GM18858 (cell line): Measurements from ENCODE around the gene MYBBP1A.
"Not testable (repeated sequence)": the region's sequence is repeated elsewhere in the genome, so short reads cannot be mapped to it uniquely, and the experiment has no call there.

ENCODE experiments used
- ATAC-seq: cut with Tn5 transposase; IDR thresholded peaks from one replicate; pipeline ENCODE4 v1.9.1; 2021; ENCODE audit not compliant: unreplicated experiment

MYBBP1A gene, protein sequence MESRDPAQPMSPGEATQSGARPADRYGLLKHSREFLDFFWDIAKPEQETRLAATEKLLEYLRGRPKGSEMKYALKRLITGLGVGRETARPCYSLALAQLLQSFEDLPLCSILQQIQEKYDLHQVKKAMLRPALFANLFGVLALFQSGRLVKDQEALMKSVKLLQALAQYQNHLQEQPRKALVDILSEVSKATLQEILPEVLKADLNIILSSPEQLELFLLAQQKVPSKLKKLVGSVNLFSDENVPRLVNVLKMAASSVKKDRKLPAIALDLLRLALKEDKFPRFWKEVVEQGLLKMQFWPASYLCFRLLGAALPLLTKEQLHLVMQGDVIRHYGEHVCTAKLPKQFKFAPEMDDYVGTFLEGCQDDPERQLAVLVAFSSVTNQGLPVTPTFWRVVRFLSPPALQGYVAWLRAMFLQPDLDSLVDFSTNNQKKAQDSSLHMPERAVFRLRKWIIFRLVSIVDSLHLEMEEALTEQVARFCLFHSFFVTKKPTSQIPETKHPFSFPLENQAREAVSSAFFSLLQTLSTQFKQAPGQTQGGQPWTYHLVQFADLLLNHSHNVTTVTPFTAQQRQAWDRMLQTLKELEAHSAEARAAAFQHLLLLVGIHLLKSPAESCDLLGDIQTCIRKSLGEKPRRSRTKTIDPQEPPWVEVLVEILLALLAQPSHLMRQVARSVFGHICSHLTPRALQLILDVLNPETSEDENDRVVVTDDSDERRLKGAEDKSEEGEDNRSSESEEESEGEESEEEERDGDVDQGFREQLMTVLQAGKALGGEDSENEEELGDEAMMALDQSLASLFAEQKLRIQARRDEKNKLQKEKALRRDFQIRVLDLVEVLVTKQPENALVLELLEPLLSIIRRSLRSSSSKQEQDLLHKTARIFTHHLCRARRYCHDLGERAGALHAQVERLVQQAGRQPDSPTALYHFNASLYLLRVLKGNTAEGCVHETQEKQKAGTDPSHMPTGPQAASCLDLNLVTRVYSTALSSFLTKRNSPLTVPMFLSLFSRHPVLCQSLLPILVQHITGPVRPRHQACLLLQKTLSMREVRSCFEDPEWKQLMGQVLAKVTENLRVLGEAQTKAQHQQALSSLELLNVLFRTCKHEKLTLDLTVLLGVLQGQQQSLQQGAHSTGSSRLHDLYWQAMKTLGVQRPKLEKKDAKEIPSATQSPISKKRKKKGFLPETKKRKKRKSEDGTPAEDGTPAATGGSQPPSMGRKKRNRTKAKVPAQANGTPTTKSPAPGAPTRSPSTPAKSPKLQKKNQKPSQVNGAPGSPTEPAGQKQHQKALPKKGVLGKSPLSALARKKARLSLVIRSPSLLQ (N-terminal part only)

GRCh38 chr17:4554997-4555799 lies at the start of gene MYBBP1A:
TSS of gene MYBBP1A (minus strand) at chr17:4555384. CDS start at chr17:4555324, 60 bp downstream.
- peak; percentile 57 for ATAC-seq

DNA sequence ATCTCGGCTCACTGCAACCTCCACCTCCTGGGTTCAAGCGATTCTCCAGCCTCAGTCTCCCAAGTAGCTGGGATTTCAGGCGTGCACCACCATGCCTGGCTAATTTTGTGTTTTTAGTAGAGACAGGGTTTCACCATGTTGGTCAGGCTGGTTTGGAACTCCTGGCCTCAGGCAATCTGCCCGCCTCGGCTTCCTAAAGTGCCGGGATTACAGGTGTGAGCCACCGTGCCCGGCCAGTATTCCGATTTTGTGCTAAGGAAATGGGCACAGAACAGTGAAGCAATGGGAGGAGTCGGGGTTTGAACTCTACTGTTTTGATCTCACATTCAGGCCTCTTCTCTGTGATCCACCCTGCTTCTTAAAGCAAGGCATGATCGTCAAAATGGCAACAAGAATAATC lies 49.6 kb upstream of the MYBBP1A start:
- ATAC-seq: not testable (repeated sequence)

GRCh38 chr17:4604111-4604644 lies 49.0 kb upstream of the MYBBP1A start:
- ATAC-seq: no peak

GRCh38 chr17:4602041-4602440 lies 46.9 kb upstream of the MYBBP1A start:
- ATAC-seq: no peak

DNA sequence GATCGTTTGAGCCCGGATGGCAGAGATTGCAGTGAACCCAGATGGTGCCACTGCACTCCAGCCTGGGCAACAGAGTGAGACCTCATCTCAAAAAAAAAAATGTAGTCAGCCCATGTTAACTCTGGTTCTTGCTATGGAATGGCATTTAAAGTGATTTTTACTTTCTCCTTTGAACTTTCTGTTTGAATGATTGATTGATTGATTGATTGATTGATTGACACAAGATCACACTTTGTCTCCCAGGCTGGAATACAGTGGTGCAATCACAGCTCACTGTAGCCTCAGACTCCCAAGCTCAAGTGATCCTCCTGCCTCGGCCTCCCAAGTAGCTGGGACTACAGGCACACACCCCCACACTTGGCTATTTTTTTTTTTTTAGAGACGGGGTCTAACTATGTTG lies 46.1 kb upstream of the MYBBP1A start:
- ATAC-seq: no peak

- ATAC-seq: no peak
These were observed 45.4 kb upstream of the MYBBP1A start for GRCh38 chr17:4600563-4600962.

- no peak for ATAC-seq
These were observed 44.5 kb upstream of the MYBBP1A start for GRCh38 chr17:4599505-4600281.

DNA sequence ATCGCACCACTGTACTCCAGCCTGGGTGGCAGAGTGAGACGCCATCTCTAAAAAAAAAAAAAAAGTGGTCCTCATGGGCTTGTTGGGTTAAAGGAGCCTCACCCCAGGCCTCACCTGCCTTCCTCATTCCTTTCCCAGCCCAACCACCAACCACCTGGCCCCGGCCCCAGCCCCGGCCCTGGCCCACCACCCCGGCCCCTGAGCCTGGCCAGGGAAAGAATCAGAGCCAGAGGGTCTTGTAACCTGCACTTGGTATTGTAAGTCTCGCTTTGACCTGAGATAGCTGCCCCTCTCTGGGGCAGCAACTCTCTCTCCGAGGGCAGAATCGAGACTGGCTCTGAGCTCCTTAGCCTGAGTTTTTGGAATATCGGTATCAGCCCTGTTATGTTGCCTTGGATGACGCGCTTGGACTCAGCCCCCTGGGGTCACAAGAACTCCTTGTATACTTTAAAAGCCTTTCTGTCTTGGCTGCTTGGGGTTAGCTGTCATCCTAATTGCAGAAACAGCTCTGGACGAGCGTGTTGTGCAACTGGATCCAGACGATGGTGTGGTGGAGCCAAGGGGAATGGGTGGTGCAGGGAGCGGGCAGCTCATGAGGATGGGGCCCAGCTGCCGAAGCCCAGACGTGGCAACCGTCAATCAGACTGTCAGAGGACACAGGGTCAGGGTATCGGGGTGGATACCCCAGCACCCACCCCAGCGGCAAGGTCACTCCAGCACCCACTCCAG lies 43.8 kb upstream of the MYBBP1A start:
- ATAC-seq: no peak

DNA sequence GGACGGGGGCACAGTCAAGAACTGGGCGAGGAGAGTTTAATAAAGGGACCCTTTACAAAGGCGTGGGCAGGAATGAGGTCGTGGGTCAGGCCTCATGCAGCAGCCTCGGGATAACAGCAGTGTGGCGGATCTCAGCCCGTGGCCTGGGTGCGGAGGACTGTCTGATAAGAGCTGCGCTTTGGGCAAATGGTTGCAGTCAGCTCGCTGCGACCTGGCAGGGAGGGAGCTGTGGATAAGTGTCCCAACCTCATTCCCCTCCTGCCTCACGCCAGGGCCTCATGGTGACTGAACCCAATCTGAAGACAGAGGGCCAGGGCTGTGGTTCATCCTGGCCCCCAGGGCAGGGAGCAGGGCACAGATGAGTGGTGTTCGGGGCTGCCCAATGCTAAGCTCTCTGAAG lies 42.8 kb upstream of the MYBBP1A start:
- ATAC-seq: no peak

GRCh38 chr17:4596636-4597380 lies 41.6 kb upstream of the MYBBP1A start:
- ATAC-seq: no peak

- not testable (repeated sequence) for ATAC-seq
These were observed 40.6 kb upstream of the MYBBP1A start for GRCh38 chr17:4595685-4596342.

GRCh38 chr17:4594931-4595684 lies 39.9 kb upstream of the MYBBP1A start:
- no peak for ATAC-seq

DNA sequence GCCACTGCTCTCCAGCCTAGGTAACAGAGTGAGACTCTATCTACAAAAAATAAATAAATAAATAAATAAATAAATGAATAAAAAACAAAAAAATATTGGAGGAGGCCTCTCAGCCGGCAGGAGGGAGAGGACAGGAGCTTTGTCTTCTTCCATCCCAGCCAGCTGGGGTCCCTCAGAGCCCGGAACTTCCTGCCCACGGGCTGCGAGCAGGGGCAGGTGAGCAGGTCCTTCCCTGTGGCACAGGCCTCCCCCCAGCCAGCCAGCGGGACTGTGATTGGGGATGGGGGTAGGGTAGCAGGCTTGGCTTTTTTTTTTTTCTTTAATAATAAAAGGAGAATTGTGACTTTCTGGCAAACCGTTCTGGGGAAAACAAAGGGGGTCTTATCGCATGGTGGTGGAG lies 39.2 kb upstream of the MYBBP1A start:
- ATAC-seq: no peak

- no peak for ATAC-seq
These were observed 37.8 kb upstream of the MYBBP1A start for GRCh38 chr17:4593021-4593421.

DNA sequence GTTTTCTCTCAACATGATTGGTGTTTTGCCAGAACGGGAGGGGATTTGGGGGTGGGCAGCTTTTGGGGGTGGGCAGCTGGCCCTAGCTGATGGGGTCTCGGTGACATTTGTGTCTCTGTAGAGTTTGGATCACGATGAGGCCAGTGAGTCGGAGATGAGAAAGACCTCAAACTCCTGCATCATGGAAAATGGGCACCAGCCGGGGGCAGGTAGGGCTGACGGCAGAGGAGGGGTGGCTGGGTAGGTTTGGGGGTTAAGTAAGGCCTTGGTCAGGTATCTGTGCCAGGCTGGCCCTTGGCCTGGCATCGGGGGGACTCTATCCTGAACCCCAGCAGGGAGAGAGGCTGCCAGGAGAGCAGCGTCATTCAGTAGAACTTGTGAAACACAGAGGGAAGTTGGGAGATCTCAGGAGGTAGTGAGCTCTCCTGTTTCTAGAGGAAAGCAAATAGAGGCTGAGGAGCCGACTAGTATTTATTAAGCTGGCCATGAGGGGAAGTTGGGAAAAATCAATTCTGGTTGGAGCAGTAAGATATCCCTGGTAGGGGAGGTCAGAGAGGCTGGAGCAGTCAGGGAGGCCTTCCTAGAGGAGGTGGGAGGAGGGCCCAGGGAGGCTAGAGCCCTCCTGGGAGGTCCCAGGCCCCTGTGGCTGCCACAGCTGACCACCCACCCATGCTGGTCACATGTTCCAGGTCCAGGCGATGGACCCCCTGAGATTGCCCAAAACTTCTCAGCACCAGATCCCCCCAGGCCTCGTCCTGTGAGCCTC lies 37.2 kb upstream of the MYBBP1A start:
- ATAC-seq: no peak

- ATAC-seq: no peak
These were observed 36.3 kb upstream of the MYBBP1A start for GRCh38 chr17:4591529-4591928.
